T-helper 2 cell (primary cell): Measurements from ENCODE around the gene ATG7.

Experiments used
- DNase-seq, 5 experiments: peaks; one replicate each; pipeline versions ENCODE4 v3.0.0 to v3.0.0-alpha.2; 2012 to 2022

The ATG7 gene

DNA sequence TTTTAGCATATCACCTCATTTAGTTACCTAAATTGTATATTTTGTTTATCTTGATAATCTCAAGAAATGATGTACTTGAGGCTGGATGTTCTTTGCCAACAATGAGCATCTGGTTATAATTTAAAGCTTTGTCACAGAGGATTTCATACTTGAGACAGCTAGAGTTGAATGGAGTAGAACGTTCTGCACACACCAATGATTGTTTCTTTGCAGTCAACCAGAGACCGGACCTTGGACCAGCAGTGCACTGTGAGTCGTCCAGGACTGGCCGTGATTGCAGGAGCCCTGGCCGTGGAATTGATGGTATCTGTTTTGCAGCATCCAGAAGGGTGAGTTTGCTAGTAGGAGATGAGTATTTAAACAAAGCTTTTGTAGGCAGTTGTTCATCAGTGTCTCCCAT, 90.4 kb downstream of the ATG7 start:
- no peak for DNase-seq

- DNase-seq, result peak in 1 of 5 experiments; percentile 81
Measured at GRCh38 chr3:11363715-11364114, 91.5 kb downstream of the ATG7 start.

- no peak for DNase-seq
Measured at GRCh38 chr3:11364181-11364580, 92.0 kb downstream of the ATG7 start.

DNA sequence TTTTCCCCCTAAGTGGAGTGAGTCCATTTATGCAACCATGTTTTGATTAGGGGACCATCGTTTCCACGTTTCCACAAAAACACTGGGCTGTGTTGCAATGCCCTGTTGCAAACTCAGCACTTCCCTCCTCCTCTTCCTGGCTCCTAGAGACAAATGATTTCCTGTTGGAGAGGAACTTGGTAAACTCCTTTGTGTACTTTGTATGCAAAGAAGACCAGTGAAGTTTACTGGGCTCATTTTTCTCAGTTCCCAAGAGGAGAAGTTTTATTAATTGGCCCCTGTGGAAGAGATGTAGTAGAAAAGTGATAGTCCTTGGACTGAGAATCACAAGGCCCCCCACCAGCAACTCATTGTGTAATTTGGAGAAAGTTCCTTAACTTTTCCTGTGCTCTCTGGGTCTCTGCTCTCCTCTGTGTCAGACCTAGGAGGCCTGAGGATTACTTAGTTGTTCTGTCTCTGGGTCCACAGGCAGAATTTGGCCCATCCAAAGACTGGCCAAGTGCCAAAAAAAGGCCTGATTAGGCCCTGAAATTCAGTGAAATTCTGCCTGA, 95.0 kb downstream of the ATG7 start:
- DNase-seq, result no peak

GRCh38 chr3:11370191-11370590, 98.0 kb downstream of the ATG7 start:
- no peak for DNase-seq

DNA sequence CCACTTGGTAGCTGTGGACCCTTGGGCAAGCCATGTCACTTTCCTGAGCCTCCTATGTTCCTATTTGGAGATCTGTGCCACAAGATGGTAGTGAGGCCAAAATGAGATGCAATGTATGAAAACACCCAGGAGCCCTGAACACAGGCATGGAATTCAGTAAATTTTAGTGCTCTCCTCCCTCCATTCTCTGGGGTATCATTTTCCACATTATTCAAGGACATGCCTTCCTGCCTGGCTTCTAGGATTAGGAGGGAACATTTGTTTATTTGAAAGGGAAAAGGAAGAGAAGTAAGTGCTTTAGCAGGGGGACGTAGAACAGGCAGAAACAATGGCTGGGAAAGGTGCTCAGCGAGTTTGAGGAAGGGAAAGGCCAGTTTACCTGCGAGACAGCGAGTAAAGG, 98.8 kb downstream of the ATG7 start:
- DNase-seq, result no peak

DNA sequence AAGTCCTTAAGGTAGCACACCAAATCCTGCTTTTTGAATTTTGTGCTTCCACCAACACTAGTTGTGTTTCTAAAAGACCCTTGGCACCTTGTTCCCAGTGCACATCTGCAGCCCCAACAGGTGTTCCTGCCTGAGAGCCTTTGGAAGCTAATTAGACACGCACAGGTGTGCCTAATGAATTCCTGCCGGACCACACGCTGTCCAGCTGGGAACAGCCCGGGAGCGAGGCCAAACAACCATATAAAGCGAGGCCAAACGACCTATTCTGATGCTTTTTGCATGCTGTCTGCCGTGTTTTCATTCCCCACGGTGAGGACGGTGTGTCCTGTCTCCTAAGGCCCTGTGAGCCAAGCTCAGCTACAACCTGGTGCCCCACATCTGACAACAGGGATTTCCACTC, 99.5 kb downstream of the ATG7 start:
- no peak for DNase-seq

DNA sequence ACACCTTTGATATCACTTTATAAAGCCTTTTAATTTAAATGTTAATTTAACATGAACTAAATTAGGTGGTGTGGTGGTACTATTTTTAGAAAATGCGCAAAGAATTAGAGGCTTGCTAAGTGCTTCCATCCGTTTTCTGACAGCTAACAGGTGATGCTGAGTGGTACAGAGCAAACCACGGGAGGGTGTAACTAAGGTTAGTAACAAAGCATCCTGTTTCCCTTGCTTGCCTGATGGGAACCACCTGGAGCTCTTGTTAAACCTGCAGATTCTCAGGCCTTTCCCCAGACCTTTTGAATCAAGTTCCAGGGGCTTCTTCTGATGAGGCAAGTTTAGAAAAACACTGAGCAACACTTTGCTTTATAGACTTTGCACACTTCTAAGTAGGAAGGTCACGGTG, 101.0 kb downstream of the ATG7 start:
- DNase-seq, result peak in 1 of 5 experiments; percentile 14

GRCh38 chr3:11373654-11374053, 101.5 kb downstream of the ATG7 start:
- DNase-seq, result no peak

DNA sequence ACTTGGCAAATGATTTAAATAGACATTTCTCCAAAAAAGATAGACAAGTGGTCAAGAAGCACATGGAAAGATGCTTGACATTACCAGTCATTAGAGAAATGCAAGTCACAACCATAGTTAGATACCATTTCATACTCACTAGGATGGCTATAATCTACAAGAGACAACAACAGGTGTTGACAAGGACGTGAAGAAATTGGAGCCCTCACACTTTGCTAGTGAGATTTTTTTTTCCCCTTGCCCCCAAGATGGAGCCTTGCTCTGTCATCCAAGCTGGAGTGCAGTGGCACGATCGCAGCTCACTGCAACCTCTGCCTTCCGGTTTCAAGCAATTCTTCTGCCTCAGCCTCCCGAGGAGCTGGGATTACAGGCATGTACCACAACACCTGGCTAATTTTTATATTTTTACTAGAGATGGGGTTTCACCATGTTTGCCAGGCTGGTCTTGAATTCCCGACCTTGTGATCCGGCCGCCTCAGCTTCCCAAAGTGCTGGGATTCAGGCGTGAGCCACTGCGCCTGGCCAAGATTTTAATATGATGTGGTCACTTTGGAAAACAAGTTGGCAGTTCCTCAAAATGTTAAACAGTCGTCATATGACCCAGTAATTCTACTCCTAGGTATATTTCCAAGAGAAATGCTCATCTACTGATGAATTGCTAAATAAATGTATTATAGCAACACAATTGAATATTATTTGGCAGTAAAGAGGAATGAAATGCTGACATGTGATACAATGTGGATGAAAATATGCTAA, 103.3 kb downstream of the ATG7 start:
- no peak for DNase-seq

DNA sequence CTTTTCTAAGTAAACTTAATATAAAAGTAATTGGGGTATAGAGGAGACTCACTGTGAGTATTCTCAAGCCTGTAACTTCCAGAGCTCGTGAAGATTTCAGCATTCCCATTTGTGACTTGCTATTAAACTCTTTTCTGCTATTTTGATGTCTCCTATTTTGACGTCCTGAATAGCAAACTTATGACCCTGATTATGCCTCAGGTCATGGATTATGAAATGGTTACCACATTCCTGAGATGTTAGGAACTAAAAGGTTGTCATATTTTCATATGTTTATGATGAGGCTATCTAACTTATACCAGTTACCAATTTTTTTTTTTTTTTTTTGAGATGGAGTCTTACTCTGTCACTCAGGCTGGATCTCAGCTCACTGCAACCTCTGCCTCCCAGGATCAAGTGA, 105.5 kb downstream of the ATG7 start:
- DNase-seq, result no peak

GRCh38 chr3:11379238-11379823, 107.1 kb downstream of the ATG7 start:
- peak in 1 of 5 experiments; percentile 51 for DNase-seq

- DNase-seq, result no peak
Measured at GRCh38 chr3:11379824-11380701, 107.9 kb downstream of the ATG7 start.

DNA sequence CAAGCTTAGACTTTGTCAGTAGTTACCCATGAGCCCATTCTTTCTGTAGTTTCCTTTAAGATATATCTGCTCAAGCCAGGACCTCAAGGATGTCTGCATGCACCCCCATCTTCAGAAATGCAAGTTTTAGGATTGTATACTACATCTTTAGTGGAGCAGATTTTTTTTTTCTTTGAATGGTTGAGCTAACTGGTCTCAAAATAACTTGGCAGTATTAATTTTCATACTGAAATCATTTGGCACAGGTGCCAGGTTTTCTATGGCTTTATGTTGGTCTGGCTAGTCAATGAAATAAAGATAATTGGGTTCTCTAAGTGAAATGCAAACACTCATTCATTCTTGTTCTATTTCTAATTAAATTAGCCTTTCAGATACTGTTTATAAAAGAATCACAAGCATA, 108.9 kb downstream of the ATG7 start:
- DNase-seq, result no peak

GRCh38 chr3:11381563-11381962, 109.4 kb downstream of the ATG7 start:
- no peak for DNase-seq

DNA sequence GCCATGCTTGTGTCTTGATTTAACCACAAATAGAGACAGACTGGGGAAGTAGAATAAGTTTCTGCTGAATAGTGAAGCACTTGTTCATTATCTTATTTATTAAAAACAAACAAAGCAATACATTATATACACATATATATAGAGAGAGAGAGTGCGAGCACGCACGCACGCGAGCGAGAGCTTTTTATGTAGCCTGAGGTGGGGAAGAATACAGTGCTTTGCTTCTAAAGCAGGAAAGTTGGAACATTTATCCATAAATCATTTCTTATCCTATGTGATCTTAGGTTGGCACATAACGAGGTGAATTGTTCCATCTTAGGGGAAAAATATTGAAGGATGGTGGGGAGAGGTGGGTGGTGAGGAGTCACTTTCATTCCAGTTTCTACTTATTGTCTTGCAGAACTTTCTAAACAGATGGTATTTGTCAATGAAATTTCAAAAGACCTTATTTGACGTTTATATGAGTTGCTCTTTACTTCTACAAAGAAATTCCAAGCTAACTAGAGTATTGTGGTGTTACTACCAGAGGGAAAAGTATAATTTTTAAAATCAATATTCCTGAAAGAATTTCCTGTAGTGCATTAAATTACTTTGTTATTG, 110.0 kb downstream of the ATG7 start:
- no peak for DNase-seq

GRCh38 chr3:11384074-11384473, 111.9 kb downstream of the ATG7 start:
- DNase-seq, result no peak

- no peak for DNase-seq
Measured at GRCh38 chr3:11385326-11385725, 113.1 kb downstream of the ATG7 start.

GRCh38 chr3:11385891-11386290, 113.7 kb downstream of the ATG7 start:
- no peak for DNase-seq

DNA sequence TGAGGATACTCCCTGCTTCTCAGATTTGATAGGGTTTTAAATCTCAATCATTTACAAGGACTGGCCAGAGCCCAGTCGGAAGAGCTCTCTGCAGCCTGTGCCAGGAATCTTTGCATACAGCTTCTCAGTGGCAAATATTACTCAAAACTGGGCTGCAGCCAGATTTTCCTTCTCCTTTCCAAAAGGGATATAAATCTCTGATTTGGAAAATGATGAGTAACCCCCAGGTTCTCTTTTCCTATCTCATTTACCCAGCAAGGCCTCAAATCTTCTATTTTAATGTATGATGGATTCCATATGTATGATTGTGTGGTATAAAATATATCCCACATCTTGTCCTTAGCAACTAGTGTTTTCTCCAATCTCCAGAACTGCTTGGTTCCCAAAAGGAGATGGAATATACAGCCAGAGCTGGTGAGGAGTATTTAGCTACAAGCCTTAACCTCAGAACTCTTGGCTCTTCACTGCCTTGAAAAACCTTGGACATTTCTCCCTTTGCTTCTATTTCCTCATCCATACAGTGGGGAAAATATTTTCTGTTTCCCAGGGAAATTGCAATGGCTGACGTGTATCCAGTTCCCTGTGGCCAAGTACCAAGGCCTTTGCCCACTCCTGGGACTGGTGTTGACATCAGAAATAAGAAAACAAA, 114.4 kb downstream of the ATG7 start:
- no peak for DNase-seq

DNA sequence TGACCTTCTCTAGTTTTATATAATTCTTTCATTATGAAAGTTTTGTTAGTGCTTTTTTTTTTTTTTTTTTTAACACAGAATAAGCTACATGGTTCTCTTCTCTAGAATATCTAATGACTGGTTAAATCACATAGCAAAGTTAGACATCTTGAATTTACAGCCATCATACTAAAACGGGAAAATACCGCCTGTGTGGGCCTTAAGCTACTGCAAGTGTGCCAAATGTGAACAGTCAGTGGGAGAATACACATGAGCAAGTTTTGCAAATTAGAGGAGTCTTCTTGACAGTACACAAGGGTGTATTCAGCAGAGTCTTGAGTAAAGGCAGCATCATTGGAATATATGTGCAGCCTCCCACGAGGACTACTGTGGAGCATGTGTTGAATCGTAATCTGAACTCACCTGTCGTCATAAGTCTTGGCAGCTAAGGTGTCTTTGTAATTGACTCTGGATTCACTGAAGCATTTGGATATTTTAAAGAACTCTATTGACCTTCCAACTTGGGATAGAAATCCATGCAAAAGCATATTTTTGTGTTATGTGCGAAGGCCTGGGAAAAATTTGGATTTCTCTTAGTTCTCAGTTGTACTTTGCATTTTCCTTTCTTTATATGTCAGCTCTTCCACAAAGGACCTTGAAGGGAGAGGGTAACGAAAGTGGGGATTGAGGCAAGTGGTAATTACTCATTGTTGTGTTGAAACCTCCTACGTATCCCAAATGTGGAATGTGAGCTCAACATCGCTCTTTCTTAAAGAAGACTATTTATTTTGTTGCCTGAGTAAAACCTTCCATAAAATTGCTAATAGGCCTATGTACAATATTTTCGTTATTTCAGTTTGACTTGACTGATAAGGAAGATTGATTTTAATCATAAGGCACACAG, 117.4 kb downstream of the ATG7 start:
- DNase-seq, result no peak
